MM.1S (cell line): ENCODE measurements around the gene TSPAN12.

Experiments
- CTCF ChIP-seq: fragments of 300-600 bp; sonication (generic); IDR thresholded peaks from 2 replicates; pipeline ENCODE4 v1.5.1; 2016; ENCODE audit warnings: antibody characterized with exemption, low read length, mixed read lengths
- EZH2 ChIP-seq: fragments of 300-600 bp; sonication (generic); optimal IDR thresholded peaks from 2 replicates; pipeline ENCODE3; 2017; ENCODE audit warnings: low read depth, mild to moderate bottlenecking, antibody characterized with exemption, low read length, mixed read lengths
- EZH2phosphoT487 ChIP-seq: fragments of 300-600 bp; sonication (generic); IDR thresholded peaks from 2 replicates; pipeline ENCODE4 v1.6.1; 2018; ENCODE audit warnings: antibody characterized with exemption, low read length

- no peak for TF ChIP-seq CTCF
- no peak for TF ChIP-seq EZH2
- TF ChIP-seq EZH2phosphoT487: no peak
These were observed 19.7 kb downstream of the TSPAN12 start for GRCh38 chr7:120838281-120838682.
